GM23248 (cell line): Measurements from ENCODE around the gene SMARCC2.

ENCODE experiments used
- EZH2 ChIP-seq: fragments of 200-600 bp; sonication (generic); IDR thresholded peaks from 2 replicates; pipeline ENCODE4 v1.6.1; 2018; ENCODE audit warnings: antibody characterized with exemption, mild to moderate bottlenecking; ENCODE audit not compliant: insufficient read depth, poor library complexity, severe bottlenecking
- EZH2phosphoT487 ChIP-seq: fragments of 200-600 bp; sonication (generic); IDR thresholded peaks from 2 replicates; pipeline ENCODE4 v1.6.1; 2018; ENCODE audit warnings: antibody characterized with exemption, moderate library complexity, mild to moderate bottlenecking, low read depth; ENCODE audit not compliant: insufficient read depth

- no peak for TF ChIP-seq EZH2
- TF ChIP-seq EZH2phosphoT487: no peak
Observed at GRCh38 chr12:56192582-56192981, 3.3 kb upstream of the SMARCC2 start.
